Measurements from ENCODE around the gene PHAF1. TPM values are rescaled to one million over a fixed set of nuclear protein-coding genes. Genes with fewer than 3 reads are reported as not detected.

The PHAF1 gene
- total RNA-seq, 2 experiments from 2014 or later = 13.8 to 14.9 TPM

DNA sequence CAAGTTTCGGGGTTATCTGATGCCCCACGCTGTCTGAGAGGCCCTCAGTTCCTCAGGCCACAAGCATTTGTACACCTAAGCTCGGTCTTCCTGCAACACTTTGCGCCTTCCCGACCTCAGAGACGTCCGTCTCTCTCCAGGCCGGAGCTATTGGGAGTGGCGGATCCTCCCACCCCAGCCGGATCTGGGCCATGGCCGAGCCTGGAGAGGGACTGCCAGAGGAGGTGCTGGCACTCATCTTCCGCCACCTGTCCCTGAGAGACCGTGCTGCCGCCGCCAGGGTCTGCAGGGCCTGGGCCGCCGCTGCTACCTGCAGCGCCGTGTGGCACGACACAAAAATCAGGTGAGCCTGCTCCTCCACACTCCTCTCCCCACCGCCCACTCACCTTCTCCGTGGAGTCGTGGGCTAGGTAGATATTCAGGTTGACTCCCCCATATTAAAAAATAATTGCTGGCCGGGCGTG is 51.9 kb downstream of the PHAF1 start:
- H3K27me3 Mint-ChIP-seq = peaks cover 47% of the 10 kb centered on the region
- no peak overlapping the region for H3K27ac Mint-ChIP-seq
- no peak for DNase-seq
- H3K4me1 Mint-ChIP-seq = peaks cover 36% of the 10 kb centered on the region
- no peaks in the 10 kb centered on the region for H3K9me3 Mint-ChIP-seq
- peak overlapping the region; percentile 34 for H3K4me3 Mint-ChIP-seq
- H3K36me3 Mint-ChIP-seq = peaks cover 15% of the 10 kb centered on the region

DNA sequence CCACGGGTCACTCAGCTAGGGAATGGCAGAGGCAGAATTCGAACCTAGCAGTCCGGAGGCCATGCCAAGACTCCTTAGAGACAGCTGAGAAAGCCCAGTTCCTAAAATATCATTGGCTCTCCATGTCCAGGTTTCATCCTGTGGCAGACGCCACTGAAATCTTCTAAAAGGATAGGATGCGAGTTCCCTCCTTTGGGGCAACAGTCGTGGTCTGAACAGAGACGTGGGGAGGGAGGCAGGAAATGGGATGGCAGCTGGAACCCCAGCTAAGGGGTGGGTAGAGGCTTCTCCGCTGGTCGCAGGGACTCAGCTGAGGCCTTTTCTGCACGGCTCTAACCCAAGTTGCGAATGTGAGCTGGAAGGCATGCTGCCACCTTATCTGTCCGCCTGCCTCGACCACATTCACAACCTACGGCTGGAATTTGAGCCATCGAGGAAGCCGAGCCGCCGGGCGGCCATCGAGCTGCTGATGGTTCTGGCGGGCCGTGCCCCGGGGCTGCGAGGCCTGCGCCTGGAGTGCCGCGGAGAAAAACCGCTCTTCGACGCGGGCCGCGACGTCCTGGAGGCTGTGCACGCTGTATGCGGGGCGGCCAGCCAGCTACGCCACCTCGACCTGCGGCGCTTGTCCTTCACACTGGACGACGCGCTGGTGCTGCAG is 52.9 kb downstream of the PHAF1 start:
- Mint-ChIP-seq H3K36me3 (peaks cover 18% of the 10 kb centered on the region), H3K4me1 (peaks cover 32% of the 10 kb centered on the region), H3K27ac (no peak overlapping the region), H3K27me3 (peaks cover 58% of the 10 kb centered on the region), H3K4me3 (peak overlapping the region; percentile 18), H3K9me3 (no peaks in the 10 kb centered on the region)
- no peak for DNase-seq

DNA sequence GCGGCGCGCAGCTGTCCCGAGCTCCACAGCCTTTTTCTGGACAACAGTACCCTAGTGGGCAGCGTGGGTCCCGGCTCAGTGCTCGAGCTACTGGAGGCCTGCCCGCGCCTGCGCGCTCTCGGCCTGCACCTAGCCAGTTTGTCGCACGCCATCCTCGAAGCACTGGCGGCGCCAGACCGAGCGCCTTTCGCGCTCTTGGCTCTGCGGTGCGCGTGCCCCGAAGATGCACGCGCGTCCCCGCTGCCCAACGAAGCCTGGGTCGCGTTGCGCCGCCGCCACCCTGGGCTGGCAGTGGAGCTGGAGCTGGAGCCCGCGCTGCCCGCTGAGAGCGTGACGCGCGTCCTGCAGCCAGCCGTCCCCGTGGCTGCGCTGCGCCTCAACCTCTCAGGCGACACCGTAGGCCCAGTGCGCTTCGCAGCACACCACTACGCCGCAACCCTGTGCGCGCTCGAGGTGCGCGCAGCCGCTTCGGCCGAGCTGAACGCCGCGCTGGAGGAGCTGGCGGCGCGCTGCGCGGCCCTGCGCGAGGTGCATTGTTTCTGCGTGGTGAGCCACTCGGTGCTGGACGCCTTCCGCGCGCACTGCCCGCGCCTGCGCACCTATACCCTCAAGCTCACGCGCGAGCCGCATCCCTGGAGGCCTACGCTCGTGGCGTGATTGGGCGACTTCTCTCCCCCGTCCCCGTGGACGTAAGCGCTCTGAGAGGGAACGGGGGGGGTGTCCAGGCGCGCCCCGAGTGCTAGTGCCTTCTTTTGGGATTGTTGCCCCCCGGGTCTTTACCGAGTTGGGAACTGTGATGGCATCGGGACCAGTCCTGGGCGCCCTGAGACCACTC is 53.6 kb downstream of the PHAF1 start:
- Mint-ChIP-seq H3K27me3 (peaks cover 65% of the 10 kb centered on the region), H3K27ac (no peak overlapping the region), H3K9me3 (no peaks in the 10 kb centered on the region), H3K4me1 (peaks cover 27% of the 10 kb centered on the region), H3K36me3 (peaks cover 15% of the 10 kb centered on the region), H3K4me3 (no peak overlapping the region)
- peak; percentile 60 for DNase-seq

DNA sequence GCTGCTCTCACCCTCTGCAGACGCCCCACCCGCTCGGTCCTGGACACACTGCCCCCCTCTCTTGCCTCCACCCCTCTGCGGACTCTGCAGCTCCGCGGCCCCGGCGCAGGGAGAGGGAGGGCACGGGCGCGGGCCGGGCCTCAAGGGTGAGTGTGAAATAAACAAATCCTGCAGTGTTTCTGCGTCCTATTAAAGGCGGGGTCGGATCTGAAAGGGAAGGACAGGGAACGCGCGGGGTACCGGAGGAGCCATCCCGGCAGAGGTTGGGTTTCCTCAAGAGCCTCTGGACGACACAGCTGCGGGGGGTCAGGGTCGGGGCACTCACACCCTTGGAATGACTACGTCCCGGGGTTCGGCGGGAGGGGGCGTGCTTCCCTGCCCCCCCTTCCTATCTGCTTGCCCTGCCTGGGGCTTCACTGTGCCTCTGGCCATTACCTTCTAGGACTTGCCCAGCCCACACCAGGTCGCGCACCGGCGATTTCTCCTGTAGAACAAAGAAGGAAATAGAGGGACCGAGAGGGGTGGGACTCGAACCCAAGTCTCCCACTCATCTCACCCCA is 54.3 kb downstream of the PHAF1 start:
- no peak for DNase-seq
- peaks cover 72% of the 10 kb centered on the region for H3K27me3 Mint-ChIP-seq
- peaks cover 11% of the 10 kb centered on the region for H3K36me3 Mint-ChIP-seq
- H3K9me3 Mint-ChIP-seq = no peaks in the 10 kb centered on the region
- H3K4me1 Mint-ChIP-seq = peaks cover 21% of the 10 kb centered on the region
- H3K4me3 Mint-ChIP-seq = peak overlapping the region; percentile 32
- no peak overlapping the region for H3K27ac Mint-ChIP-seq

DNA sequence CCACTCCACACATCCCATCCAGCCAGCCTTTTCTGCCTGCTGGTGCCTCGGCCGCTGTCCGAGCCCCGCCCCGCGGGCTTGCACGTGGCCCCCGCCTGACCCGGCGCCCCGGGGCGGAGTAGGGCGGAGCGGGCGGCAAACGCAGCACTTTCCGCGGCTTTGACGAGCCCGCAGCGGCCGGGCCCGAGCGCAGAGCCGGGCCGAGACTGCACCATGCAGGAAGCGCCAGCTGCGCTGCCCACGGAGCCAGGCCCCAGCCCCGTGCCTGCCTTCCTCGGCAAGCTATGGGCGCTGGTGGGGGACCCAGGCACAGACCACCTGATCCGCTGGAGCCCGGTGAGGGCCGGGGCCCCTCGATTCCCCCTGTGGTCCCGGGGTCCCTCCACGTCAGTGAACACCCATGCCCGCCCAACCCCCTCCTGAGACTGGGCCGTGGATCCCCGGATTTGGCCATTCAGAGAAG is 54.9 kb downstream of the PHAF1 start, which contains the start of gene HSF4:
TSS of gene HSF4 (plus strand) at position 147 of the 463 bp plus-strand sequence. CDS start at position 214, 67 bp downstream.
- no peak for DNase-seq
- Mint-ChIP-seq H3K4me1 (peaks cover 21% of the 10 kb centered on the region), H3K27ac (no peak within 1 kb of the TSS), H3K27me3 (peaks cover 77% of the 10 kb centered on the region), H3K4me3 (peak within 1 kb of the TSS; percentile 32), H3K36me3 (peaks cover 11% of the 10 kb centered on the region), H3K9me3 (no peaks in the 10 kb centered on the region)

DNA sequence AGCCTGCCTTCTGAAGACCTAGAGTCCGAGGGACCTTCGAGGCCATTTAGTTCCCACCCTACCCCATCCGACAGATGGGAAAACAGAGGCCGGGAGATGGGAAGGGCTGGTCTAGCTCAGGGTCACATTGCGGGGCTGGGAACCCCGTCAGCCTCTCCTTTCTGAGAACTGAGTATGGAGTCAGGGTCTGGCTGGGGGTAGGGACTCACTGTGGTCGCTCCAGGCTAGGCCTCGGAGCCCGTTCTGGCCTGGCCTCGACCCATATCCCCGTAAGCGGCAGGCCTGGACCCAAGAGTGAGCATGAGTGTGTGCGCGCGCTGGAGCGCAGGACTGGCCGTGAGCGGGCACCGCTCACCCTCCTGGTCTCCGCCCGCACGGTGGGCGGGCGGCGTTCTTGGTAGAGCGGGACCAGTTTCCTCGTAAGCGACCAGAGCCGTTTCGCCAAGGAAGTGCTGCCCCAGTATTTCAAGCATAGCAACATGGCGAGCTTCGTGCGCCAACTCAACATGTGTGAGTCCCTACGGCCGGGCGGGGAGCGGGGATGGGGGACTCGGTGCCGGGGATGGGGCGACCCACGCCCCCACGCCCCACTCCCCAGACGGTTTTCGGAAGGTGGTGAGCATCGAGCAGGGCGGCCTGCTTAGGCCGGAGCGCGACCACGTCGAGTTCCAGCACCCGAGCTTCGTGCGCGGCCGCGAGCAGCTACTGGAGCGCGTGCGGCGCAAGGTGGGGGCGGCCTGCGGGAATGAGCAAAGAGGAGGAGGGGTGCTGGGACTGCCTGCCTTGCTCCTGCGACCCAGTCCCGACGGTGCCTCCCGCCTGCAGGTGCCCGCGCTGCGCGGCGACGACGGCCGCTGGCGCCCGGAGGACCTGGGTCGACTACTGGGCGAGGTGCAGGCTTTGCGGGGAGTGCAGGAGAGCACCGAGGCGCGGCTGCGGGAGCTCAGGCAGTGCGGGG is 55.7 kb downstream of the PHAF1 start:
- H3K4me1 Mint-ChIP-seq = peaks cover 28% of the 10 kb centered on the region
- H3K36me3 Mint-ChIP-seq = peaks cover 11% of the 10 kb centered on the region
- DNase-seq = no peak
- H3K9me3 Mint-ChIP-seq = no peaks in the 10 kb centered on the region
- H3K27ac Mint-ChIP-seq = no peak overlapping the region
- H3K27me3 Mint-ChIP-seq = peaks cover 84% of the 10 kb centered on the region
- H3K4me3 Mint-ChIP-seq = no peak overlapping the region

DNA sequence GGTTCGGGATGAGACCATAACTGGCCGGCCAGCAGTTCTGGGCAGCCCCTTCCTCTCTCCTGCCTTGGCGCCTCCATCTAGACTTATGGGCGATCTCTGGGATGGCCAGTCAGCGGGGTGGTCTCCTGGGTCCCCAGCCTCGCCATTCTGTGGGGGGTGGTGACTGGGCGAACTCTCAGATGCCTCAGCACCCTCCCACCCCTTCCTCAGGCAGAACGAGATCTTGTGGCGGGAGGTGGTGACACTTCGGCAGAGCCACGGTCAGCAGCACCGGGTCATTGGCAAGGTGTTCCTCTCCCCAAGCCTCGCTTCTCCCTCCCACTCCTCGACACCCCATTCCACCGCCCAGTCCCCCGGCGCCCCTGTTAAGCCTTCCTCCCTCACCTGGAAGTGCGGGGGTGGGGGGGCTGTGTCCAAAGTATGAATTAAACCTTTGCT is 56.4 kb downstream of the PHAF1 start:
- Mint-ChIP-seq H3K27me3 (peaks cover 86% of the 10 kb centered on the region), H3K4me3 (no peak overlapping the region), H3K36me3 (peaks cover 9% of the 10 kb centered on the region), H3K4me1 (peaks cover 28% of the 10 kb centered on the region), H3K27ac (no peak overlapping the region), H3K9me3 (no peaks in the 10 kb centered on the region)
- no peak for DNase-seq

DNA sequence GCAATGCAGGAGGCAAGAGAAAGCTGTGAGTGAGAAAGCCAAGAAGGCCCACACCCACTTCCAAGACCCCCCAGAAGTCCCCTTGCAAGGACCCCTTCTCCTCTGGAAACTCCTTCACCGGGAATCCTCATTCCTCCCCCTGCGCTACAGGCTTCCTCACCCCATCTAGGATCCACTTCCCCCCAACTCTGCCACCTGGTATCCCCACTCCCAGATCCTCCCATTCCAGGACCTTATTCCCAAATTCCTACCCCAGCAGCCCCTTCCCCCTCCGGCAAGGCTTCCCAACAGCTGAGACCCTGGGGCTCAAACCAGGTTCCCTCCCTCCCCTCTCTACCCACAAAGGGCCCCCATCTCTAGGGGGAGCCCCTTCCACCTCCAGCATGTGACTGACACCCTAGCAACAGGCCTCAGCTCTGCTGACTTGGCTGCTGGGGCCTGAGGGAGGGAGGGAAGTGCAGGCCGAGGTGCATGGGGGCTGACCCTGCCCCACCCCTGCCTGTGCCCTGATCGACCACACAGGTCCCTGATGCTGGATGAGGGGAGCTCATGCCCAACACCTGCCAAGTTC is 56.9 kb downstream of the PHAF1 start:
- Mint-ChIP-seq H3K9me3 (no peaks in the 10 kb centered on the region), H3K4me3 (no peak overlapping the region), H3K27ac (no peak overlapping the region), H3K27me3 (peaks cover 86% of the 10 kb centered on the region), H3K36me3 (peaks cover 6% of the 10 kb centered on the region), H3K4me1 (peaks cover 28% of the 10 kb centered on the region)
- no peak for DNase-seq

DNA sequence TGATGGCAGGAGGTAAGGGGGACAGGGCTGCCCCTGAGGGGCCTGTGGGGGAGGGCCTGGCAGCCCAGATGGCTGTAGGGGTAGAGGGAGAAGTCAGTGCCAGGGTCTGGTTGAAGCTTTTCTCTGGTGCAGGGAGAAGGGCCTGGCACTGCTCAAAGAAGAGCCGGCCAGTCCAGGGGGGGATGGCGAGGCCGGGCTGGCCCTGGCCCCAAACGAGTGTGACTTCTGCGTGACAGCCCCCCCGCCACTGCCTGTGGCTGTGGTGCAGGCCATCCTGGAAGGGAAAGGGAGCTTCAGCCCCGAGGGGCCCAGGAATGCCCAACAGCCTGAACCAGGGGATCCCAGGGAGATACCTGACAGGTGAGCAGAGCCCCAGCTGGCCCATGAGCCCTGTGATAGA is 57.8 kb downstream of the PHAF1 start:
- H3K9me3 Mint-ChIP-seq = no peaks in the 10 kb centered on the region
- peaks cover 86% of the 10 kb centered on the region for H3K27me3 Mint-ChIP-seq
- H3K4me3 Mint-ChIP-seq = no peak overlapping the region
- peaks cover 3% of the 10 kb centered on the region for H3K36me3 Mint-ChIP-seq
- DNase-seq = no peak
- peaks cover 26% of the 10 kb centered on the region for H3K4me1 Mint-ChIP-seq
- no peak overlapping the region for H3K27ac Mint-ChIP-seq

DNA sequence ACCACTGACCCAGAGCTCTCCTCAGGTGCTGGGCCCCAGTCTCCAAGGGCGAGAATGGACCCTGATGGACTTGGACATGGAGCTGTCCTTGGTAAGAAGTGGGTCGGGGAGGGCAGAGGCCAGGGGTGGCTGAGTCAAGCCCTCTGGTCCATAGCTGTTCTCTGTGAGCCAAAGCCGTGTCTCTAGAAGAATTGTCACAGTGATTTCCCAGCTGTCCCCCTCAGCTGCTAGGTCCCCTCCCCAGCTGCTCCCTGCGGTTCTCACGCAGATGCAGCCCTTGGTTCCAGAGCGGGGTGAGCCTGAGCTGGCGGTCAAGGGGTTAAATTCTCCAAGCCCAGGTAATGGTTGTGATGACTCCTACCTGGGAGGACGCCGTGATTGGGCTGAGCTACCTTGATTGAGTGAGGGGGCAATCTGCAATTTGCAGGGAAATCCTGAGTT is 59.3 kb downstream of the PHAF1 start:
- H3K4me1 Mint-ChIP-seq = peaks cover 35% of the 10 kb centered on the region
- peaks cover 93% of the 10 kb centered on the region for H3K27me3 Mint-ChIP-seq
- no peak overlapping the region for H3K4me3 Mint-ChIP-seq

DNA sequence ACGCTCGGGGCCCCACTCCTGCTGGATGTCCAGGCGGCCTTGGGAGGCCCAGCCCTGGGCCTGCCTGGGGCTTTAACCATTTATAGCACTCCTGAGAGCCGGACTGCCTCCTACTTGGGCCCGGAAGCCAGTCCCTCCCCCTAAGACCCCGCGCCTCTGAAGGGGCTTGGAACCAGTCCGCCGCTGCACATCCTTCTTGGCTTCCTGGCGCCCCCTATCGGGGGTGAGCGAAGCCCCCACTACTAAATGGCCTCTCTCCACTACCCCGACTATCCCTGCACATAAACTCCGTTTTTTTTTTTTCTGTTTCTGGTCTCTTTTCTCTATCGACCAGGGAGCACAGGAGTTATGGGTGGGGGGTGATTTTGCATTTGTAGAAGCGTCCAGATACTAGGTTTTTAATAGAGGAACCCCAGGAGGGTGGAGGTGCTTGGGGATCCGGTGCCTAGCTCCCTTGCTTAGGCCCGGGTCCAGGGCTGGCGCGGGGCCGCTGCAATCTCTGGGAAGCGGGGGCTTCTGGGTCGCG is 60.0 kb downstream of the PHAF1 start:
- Mint-ChIP-seq H3K9me3 (no peaks in the 10 kb centered on the region), H3K4me3 (peak overlapping the region; percentile 73), H3K4me1 (peaks cover 32% of the 10 kb centered on the region), H3K27ac (no peak overlapping the region), H3K27me3 (peaks cover 89% of the 10 kb centered on the region), H3K36me3 (peaks cover 3% of the 10 kb centered on the region)
- DNase-seq = peak; percentile 56

More for the DNA sequence above, 59.3 kb downstream of the PHAF1 start:
- Mint-ChIP-seq H3K9me3 (no peaks in the 10 kb centered on the region), H3K27ac (no peak overlapping the region), H3K36me3 (peaks cover 3% of the 10 kb centered on the region)
- DNase-seq = no peak

DNA sequence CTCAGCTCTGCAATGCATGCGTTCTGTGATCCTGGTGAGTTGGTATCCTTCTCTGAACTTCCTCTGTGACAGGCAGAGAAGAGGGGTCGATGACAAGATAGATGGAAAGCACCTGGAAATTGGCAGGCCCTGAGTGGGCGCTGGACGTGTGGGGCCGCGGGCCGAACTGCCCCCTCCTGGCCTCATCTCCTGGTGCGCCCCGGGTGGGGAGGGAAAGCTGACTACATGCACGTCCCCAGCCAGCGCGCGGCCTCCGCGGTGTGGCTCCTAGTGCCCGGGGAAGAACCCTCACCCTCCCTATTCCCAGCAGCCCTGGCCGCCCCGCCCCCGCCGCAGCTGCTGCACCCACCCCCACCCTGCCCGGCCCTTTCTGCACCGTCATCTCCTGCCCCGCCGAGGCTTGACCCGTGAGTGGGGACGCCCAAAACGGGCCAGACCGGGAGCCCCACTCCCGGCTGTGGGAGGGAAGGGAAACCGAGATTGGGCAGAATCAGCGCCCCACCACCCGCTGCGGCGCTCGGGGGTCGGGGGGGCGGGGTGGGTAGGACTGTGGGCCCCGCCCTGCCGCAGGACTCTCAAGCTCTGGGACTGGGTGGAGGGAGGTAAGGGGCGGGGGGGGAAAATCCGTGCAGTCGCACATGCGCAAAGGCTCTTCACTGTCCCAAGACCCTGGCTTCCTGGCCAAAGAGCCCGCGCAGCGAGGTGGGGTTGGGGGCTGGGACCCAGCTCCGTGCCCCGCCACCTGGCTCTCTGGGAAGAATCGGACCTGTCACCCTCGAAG is 60.6 kb downstream of the PHAF1 start, which contains the start of gene NOL3:
TSS of gene NOL3 (plus strand) at position 371 of the 781 bp plus-strand sequence.
- Mint-ChIP-seq H3K9me3 (no peaks in the 10 kb centered on the region), H3K36me3 (peaks cover 3% of the 10 kb centered on the region), H3K4me3 (peak within 1 kb of the TSS; percentile 73), H3K27me3 (peaks cover 87% of the 10 kb centered on the region), H3K4me1 (peaks cover 26% of the 10 kb centered on the region), H3K27ac (no peak within 1 kb of the TSS)
- peak; percentile 49 for DNase-seq

Data from activated naive CD8-positive, alpha-beta T cell treated with anti-CD3 and anti-CD28 coated beads for 36 hours (primary cell).